SU-DHL-6 (cell line): Measurements from ENCODE around the gene EXOC3L4.

Source experiments
- H2AFZ ChIP-seq: fragments of 200-600 bp; sonication (generic); 2 replicates; pipeline ENCODE4 v1.6.1; 2014; ENCODE audit warnings: low read depth, mild to moderate bottlenecking, moderate library complexity, mixed read lengths, antibody characterized with exemption, low read length; ENCODE audit not compliant: severe bottlenecking
- H3F3A ChIP-seq: fragments of 200-600 bp; shearing (Covaris generic); 2 replicates; pipeline ENCODE4 v1.6.0; 2016; ENCODE audit warnings: antibody characterized with exemption, mild to moderate bottlenecking; ENCODE audit not compliant: insufficient read depth
- H3K27ac ChIP-seq: fragments of 200-600 bp; sonication (generic); 2 replicates; pipeline ENCODE4 v1.5.1; 2016; ENCODE audit warnings: low read depth, mild to moderate bottlenecking, low read length, moderate library complexity, mixed read lengths
- H3K27me3 ChIP-seq: fragments of 200-600 bp; sonication (generic), shearing (Covaris generic); 2 replicates; pipeline ENCODE4 v1.6.0; 2014; ENCODE audit warnings: mild to moderate bottlenecking, low read length
- H3K36me3 ChIP-seq: fragments of 200-600 bp; sonication (generic); 2 replicates; pipeline ENCODE4 v1.6.1; 2014; ENCODE audit warnings: mild to moderate bottlenecking, low read length, mixed read lengths
- H3K4me2 ChIP-seq: fragments of 300-600, 200-600 bp; shearing (Covaris generic), sonication (generic); 2 replicates; pipeline ENCODE4 v1.6.0; 2014; ENCODE audit warnings: low read length, low read depth, mild to moderate bottlenecking; ENCODE audit not compliant: poor library complexity, severe bottlenecking
- H3K4me3 ChIP-seq: fragments of 200-600 bp; sonication (generic); 2 replicates; pipeline ENCODE4 v1.5.1; 2014; ENCODE audit warnings: antibody characterized with exemption, low read length, mild to moderate bottlenecking, mixed read lengths; ENCODE audit not compliant: insufficient read depth, poor library complexity, severe bottlenecking
- H3K79me2 ChIP-seq: fragments of 200-600 bp; sonication (generic); 2 replicates; pipeline ENCODE4 v1.6.1; 2014; ENCODE audit warnings: mild to moderate bottlenecking, low read length, moderate library complexity; ENCODE audit not compliant: insufficient read depth
- H3K9ac ChIP-seq: fragments of 200-600 bp; sonication (generic); 2 replicates; pipeline ENCODE4 v1.7.0; 2014; ENCODE audit warnings: mild to moderate bottlenecking, low read length
- H3K9me2 ChIP-seq: fragments of 200-600 bp; sonication (generic); replicated peaks from 2 replicates; pipeline ENCODE4 v1.6.1; 2014; ENCODE audit warnings: low read length; ENCODE audit not compliant: insufficient read depth
- H3K9me3 ChIP-seq: fragments of 200-600 bp; sonication (generic); 2 replicates; pipeline ENCODE4 v1.6.1; 2014; ENCODE audit warnings: low read length, mixed read lengths; ENCODE audit not compliant: insufficient read depth
- H4K20me1 ChIP-seq: fragments of 200-600 bp; sonication (generic); 2 replicates; pipeline ENCODE4 v1.6.1; 2014; ENCODE audit warnings: low read depth, mild to moderate bottlenecking, antibody characterized with exemption, low read length, moderate library complexity, mixed read lengths
- EZH2phosphoT487 ChIP-seq: fragments of 200-600 bp; sonication (generic), shearing (Covaris generic); conservative IDR thresholded peaks from 2 replicates; pipeline ENCODE4 v1.6.1; 2018; ENCODE audit warnings: mild to moderate bottlenecking, antibody characterized with exemption, low read length, moderate library complexity, mixed read lengths
- TF ChIP-seq, protein P1 (sequence below): fragments of 200-600 bp; sonication (generic); IDR thresholded peaks from one replicate; pipeline ENCODE4 v1.5.1; 2017; ENCODE audit warnings: antibody characterized with exemption, mild to moderate bottlenecking, low read length, moderate library complexity; ENCODE audit not compliant: insufficient read depth, poor library complexity, severe bottlenecking

The EXOC3L4 gene

DNA sequence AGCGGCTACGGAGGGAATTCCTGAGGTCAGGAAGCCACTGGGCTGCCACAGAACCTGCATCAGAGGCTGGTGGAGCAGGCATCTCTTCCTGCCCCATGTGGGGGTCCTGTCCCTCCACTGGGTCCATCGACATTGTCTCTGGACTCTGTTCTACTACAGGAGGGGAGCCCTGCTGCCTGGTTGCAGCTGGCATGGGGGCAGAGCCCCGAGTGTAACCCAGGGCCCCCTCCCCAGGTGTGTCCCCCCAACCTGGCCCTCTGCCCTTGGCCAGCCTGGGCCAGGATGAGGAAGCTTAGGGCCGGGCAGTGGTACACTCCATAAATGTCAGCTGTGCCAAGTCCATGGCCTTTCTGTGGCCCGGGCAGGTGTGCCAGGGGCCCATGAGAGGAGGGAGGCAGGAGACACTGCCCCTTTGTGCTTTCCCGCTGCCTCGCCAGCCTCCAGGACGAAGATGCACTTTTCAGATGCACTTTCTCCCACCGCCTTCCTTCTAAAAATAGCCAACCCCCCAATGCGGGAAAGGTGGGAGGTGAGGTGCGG is 4.0 kb upstream of the EXOC3L4 start:
- no peak overlapping the region for H3K4me2 ChIP-seq
- H3K27ac ChIP-seq: no peak overlapping the region
- H3K9me3 ChIP-seq: no peaks in the 10 kb centered on the region
- H4K20me1 ChIP-seq: no peaks in the 10 kb centered on the region
- no peaks in the 10 kb centered on the region for H3K9me2 ChIP-seq
- no peak overlapping the region for H2AFZ ChIP-seq
- no peaks in the 10 kb centered on the region for H3F3A ChIP-seq
- H3K27me3 ChIP-seq: no peaks in the 10 kb centered on the region
- H3K4me3 ChIP-seq: no peak overlapping the region
- TF ChIP-seq, protein P1, sequence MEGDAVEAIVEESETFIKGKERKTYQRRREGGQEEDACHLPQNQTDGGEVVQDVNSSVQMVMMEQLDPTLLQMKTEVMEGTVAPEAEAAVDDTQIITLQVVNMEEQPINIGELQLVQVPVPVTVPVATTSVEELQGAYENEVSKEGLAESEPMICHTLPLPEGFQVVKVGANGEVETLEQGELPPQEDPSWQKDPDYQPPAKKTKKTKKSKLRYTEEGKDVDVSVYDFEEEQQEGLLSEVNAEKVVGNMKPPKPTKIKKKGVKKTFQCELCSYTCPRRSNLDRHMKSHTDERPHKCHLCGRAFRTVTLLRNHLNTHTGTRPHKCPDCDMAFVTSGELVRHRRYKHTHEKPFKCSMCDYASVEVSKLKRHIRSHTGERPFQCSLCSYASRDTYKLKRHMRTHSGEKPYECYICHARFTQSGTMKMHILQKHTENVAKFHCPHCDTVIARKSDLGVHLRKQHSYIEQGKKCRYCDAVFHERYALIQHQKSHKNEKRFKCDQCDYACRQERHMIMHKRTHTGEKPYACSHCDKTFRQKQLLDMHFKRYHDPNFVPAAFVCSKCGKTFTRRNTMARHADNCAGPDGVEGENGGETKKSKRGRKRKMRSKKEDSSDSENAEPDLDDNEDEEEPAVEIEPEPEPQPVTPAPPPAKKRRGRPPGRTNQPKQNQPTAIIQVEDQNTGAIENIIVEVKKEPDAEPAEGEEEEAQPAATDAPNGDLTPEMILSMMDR: no peak
- no peaks in the 10 kb centered on the region for H3K36me3 ChIP-seq
- no peaks in the 10 kb centered on the region for H3K79me2 ChIP-seq
- H3K9ac ChIP-seq: no peak overlapping the region

DNA sequence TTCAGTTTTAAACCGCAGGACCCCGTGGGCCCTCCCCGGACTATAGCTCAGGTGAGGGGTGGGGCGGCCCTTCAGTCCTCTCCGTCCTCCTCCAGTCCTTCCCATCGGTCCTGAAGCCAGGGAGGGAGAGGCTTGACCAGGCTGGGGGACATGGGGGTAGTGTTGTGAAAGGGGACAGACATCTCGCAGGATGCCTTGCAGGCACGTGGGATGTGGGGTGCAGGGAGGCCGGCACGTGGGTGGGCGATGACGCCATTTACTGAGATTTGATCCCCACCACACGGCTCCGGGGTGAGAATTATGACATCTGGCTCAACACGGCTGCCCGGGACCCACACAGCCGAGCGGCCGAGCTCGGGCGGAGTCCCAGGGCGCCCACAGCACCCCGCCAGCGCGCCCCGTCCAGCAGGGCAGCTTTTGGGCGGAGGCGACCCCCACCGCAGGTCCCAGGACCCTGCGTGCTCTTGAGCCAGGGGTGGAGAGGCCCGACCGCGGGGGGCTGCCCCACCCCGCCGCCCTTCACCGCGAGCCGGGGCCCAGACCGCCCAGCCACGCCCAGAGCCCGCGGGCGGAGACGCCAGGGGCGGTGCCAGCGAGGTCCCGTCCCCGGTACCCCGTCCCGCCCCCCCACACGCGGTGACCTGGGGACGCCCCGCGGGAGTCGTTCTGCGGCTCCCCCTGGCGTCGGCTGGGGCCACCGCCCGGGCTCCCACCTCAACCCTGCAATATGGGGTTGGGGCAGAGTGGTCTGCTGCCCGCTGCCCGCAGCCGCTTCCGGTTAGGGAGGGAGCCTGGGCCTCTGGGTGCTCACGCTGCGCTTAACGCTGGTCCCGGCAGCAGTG is 3.3 kb upstream of the EXOC3L4 start:
- peak overlapping the region; percentile 54 for H2AFZ ChIP-seq
- H3K9me3 ChIP-seq: no peaks in the 10 kb centered on the region
- H3F3A ChIP-seq: no peaks in the 10 kb centered on the region
- no peaks in the 10 kb centered on the region for H4K20me1 ChIP-seq
- H3K27ac ChIP-seq: no peak overlapping the region
- no peak overlapping the region for H3K4me3 ChIP-seq
- no peak for TF ChIP-seq EZH2phosphoT487
- TF ChIP-seq, protein P1: peak; percentile 55
- H3K36me3 ChIP-seq: no peaks in the 10 kb centered on the region
- H3K9me2 ChIP-seq: no peaks in the 10 kb centered on the region
- peak overlapping the region; percentile 24; the same call in 1 of the 2 replicates for H3K9ac ChIP-seq
- no peaks in the 10 kb centered on the region for H3K27me3 ChIP-seq
- peak overlapping the region; percentile 37 for H3K4me2 ChIP-seq
- no peaks in the 10 kb centered on the region for H3K79me2 ChIP-seq

DNA sequence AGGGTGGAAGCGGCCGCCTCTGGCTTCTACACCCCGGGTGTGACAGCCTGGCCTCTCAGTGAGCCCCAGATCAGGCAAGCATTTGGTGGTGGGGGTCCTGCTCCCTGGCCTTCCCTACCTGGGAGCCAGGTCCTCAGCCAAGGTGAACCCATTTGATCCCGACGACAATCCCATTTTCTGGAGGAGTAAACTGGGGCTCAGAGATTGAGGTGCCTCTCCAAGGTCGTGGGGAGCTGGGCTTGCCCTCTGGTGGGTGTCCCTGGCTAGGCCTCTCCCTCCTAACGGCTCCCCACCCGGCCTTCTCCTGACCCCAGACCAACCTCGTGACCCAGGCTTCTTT is 2.7 kb upstream of the EXOC3L4 start:
- Histone ChIP-seq H2AFZ (no peak overlapping the region), H3F3A (no peaks in the 10 kb centered on the region), H3K79me2 (no peaks in the 10 kb centered on the region), H3K9me2 (no peaks in the 10 kb centered on the region), H3K9ac (no peak overlapping the region), H3K9me3 (no peaks in the 10 kb centered on the region), H3K36me3 (no peaks in the 10 kb centered on the region), H3K4me2 (peak overlapping the region; percentile 37), H3K4me3 (no peak overlapping the region), H4K20me1 (no peaks in the 10 kb centered on the region), H3K27ac (no peak overlapping the region), H3K27me3 (no peaks in the 10 kb centered on the region)
- no peak for TF ChIP-seq EZH2phosphoT487
- TF ChIP-seq, protein P1: no peak
